HG03139 (cell line): ENCODE measurements around the gene AARS1.
"Not testable (repeated sequence)": the region's sequence is repeated elsewhere in the genome, so short reads cannot be mapped to it uniquely, and the experiment has no call there.

Experiments used
- ATAC-seq: cut with Tn5 transposase; IDR thresholded peaks from one replicate; pipeline ENCODE4 v1.9.1; 2021; ENCODE audit not compliant: unreplicated experiment

The AARS1 gene

DNA sequence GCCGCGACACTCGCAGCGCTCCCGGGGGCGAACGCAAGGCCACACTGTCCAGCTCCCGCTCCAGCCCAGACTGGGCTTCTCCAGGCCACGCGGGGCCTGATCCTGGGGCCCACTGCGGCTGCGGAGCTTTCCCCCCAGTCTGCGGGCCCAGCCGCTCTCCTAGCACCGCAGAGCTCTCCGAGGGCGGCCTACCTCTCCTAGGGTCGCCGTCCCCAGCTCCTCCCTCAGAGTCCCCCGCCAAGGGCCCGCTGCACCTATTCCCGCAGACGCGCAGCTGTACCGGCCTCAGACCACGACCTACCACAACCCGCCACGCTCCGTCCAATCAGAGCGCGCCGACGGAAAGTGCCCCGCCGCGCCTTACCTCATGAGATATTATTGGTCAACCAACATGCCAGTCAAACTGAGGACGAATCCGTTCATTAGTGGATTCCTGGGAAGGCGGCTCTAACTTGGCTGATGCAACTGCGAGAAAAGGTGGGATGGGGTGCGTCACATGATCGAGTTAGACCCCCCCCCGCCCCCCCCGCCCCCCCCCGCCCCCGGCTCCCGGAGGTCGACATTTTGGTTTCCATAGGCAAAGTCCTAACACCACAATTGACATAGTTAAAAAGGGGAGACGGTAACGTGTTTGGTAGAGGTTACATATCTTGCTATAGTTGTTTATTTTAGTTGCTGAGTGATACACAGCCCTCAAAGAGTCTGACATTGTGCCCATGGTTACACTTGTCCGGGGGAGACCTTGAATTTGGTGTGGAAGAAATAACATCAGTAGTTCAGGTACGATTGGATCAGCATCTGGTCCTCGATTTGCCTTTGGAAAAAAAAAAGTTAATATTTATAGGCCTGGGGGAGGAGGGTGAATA lies at the start of gene AARS1:
TSS of gene AARS1 (minus strand) at position 278 of the 866 bp plus-strand sequence. CDS start 6,743 bp downstream, outside the sequence.
- ATAC-seq = peak; percentile 94

DNA sequence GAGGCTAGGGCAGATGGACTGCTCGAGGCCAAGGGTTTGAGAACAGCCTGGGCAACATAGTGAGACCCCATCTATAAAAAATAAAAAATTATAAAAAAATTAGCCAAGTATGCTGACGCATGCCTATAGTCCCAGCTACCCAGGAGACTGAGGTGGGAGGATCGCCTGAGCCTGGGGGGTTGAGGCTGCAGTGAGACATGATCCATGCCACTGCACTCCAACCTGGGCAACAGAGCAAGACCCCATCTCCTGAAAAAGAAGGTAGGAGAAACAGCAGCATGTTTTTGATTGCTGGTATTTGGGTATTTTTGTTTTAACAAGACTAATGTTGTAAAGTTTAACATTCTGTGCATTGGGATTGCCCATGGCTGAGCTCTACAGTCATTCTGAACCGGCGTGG lies 48.5 kb upstream of the AARS1 start:
- no peak for ATAC-seq

DNA sequence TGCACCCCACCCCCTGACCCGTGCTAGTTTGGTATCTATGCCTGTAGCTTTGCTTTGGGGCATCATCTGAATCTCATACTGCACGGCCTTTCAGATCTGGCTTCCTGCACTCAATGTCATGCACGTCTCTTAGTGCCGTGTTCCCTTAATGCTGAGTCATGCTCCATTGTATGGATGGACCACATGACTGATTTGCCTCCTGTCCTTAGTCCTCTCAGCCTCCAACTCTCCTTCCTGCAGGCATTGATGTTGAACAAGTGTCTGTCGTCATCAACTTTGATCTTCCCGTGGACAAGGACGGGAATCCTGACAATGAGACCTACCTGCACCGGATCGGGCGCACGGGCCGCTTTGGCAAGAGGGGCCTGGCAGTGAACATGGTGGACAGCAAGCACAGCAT lies 43.4 kb upstream of the AARS1 start:
- not testable (repeated sequence) for ATAC-seq

DNA sequence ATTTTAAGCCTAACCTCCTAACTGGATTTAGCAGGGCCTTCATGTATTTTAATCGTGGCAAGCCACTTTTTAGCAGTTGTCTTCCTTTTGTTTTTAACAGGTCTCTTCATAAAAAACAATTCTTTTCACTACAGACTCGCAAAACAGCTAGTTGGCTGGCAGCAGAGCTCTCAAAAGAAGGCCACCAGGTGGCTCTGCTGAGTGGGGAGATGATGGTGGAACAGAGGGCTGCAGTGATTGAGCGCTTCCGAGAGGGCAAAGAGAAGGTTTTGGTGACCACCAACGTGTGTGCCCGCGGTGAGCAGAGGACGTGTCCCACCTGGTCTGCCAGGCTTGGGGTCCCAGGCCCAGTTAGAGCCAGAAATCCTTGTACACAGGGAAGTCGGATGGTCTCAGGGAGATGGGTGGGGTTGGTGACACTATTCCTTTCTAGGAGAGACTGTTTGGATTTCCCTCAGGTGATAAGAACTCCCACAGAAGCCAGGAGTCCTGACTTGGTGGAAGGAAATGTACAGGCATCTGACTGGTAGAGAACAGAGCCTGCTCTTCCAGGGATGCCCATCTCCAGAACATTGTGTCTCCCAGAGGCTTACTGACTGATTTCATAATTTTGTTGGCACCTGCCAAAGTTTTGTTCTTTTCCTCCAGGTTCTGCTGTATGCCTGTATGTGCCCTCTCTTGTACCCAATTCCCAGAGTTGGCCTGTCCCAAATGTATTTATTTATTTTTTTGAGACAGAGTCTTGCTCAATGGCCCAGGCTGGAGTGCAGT lies 42.5 kb upstream of the AARS1 start:
- no peak for ATAC-seq

DNA sequence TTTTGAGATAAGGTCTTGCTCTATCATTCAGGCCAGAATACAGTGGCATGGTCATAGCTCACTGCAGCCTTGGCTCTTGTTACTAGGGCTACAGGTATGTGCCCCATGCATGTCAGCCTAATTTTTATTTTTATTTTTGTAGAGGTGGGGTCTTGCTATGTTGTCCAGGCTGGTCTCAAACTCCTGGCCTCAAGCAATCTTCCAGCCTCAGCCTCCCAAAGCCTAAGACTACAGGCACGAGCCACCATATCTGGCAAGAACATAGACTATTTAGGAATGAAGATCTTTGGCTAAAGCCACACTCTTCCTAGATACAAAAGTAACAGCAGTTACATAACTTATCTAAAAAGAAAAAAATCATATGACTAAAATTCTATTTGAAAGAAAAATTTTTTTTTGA lies 41.8 kb upstream of the AARS1 start:
- ATAC-seq = no peak

DNA sequence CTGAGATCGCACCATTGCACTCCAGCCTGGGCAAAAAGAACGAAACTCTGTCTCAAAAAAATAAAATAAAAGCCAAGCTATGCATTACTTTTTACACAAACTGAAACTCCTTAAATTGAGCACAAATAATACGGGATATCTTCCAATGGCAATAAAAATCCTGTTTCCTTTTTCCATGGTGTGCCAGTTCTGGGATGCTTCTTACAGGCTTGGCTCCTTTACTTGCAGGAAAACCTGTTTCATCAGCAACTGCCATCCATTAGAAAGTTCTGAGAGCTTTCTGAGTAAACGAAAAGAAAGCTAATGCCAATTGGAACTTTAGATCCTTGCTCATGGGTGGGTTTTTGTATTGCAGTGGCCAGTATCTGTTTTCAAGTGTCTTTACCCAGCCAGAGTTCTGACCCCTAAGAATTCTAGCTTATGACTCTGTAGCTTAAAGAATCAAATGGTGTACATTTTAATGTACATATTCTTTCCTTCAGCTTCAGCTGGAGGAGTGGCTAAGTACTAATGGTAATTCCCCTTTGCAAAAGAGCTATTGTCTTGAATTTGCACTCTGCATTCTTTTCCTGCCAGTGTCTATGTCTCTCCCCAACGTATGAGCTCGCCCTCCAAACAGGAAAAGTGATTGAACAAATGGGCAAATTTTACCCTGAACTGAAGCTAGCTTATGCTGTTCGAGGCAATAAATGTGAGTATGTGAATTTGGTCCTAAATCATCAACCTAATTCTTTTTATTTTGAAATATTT lies 35.9 kb upstream of the AARS1 start:
- ATAC-seq = no peak

DNA sequence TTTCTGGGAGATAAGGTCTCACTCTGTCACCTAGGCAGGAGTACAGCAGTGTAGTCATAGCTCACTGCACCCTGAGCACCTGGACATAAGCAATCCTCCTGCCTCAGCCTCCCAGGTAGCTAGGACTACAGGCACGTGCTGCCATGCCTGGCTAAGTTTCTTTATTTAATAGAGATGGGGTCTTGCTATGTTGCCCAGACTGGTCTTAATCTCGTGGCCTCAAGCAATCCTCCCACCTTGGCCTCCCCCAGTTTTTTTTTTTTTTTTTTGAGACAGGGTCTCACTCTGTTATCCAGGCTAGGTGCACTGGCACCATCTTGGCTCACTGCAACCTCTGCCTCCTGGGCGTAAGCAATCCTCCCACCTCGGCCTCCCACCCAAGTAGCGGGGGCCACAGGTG lies 30.8 kb upstream of the AARS1 start:
- ATAC-seq = no peak

DNA sequence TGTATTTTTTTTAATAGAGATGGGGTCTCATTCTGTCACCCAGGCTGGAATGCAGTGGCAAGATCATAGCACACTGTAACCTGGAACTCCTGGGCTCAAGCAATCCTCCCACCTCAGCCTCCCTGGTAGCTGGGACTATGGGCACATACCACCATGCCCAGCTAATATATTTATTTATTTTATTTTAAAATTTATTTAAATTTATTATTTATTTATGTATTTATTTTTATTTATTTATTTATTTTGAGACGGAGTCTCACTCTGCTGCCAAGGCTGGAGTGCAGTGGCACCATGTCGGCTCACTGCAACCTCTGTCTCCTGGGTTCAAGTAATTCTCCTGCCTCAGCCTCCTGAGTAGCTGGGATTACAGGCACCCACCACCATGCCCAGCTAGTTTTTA lies 18.4 kb upstream of the AARS1 start:
- not testable (repeated sequence) for ATAC-seq

DNA sequence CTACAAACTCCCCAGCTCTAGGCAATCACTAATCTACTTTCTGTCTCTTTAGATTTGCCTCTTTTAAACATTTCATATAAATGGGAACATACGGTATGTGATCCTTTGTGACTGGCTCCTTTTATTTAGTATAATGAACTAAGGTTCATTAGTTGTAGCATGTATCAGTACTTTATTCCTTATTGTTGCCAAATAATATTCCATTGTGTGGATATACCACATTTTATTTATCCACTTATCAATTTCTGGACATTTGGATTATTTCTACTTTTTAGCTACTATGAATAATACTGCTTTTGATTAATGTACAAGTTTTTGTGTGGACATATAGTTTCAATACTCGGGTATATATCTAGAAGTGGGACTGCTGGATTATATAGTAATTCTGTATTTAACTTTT lies 17.6 kb upstream of the AARS1 start:
- no peak for ATAC-seq

DNA sequence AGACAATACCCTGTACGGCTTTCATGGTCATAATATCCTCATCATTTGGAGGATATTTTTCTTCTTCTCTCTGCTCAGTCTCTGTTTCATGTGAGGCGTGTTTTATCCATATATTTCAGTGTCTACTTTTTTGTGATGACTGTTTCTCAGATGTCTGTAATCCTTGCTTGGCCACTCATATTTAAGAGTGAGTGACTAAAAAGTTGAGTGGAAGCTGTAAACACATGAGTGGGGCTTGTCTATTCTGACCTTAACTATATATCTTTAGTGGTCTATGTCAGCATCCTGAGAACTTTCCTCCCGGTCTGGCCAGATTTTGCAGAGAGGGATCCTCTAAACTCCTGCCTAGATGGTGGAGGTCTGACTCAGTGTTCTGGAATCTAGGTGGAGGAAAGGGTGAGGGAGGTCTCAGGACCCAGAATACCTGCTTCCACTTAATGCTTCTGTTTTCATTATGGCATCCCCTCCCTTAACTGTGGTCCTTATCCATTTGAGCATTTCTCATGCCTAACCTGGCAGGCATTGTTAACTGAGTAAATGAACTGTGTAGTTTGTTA lies 15.7 kb upstream of the AARS1 start:
- ATAC-seq = no peak

DNA sequence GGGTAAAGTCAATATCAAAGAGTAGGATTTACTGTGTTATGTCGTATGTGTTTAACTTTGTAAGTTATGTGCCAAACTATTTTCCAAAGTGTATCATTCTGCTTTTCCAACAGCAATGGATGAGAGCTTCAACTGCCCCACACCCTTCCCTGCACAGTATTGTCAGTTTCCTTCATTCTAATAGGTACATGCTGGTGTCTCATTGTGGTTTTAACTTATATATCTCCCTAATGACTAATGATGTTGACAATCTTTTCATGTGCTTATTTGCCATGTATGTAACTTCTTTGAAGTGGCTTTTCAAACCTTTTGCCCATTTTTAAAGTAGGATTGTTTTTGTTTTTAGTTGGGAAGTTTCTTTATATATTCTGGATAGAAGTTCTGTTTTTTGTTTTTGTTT lies 13.4 kb upstream of the AARS1 start:
- ATAC-seq = no peak

DNA sequence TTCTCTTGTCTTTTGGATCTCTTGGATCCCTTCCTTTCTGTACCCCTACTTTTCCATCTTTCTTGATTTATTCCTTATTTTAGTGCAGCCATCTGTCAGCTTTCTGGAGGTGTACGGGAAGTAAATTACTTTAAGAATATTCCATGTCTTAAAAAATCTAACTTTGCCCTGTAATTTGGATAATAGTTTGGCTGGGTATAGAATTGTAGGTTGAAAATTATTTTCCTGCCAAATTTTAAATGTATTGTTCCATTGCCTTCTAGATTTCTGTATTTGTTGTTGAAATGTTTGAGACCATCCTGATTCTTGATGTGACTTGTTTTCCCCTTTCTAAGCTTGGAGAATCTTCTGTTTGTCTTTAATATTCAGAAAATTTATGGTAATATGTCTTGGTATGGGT lies 11.8 kb upstream of the AARS1 start:
- no peak for ATAC-seq

DNA sequence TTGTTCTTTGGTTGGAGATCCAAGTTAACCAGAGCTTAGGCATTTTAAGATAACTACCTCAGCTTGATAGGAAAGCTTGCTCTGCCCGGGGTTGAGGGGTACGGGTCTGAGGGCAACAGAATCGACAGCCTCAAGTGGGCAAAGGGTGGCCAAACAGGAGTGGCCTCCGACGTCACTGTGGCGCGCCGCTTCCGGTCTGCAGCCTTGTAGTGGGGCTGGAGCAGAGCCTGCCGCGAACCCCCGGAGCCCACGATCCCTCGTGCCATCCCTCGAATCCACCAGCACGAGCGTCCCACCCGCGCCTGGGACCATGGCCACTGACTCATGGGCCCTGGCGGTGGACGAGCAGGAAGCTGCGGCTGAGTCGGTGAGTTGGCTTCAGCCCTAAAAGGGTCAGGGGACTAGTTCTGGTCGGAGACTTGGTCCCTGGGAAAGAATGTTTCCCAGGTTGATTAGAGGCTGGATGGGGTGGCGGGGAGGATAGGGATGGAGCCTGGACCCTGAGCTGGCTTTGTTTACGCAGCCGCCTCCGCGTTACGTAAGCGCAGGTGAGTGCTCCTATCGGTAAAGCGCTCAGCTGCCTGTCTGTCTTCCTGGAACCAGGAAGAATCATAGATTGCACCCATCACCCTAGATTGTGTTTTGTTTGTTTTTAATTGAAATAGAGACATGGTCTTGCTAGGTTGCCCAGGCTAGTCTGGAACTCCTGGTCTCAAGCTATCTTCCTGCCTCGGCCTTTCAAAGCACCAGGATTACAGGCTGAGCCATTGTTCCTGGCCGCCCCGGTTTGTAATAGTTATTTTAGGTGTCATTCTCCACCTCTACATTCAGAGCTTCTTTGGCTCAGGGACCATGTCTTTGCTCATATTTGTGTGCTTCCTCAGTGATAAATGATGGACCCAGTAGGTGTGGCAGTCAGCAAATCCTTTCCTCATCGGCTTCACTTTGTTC lies 10.0 kb upstream of the AARS1 start, which contains the start of gene DDX19B:
TSS of gene DDX19B (plus strand) at position 199 of the 951 bp plus-strand sequence. CDS start at position 311, 112 bp downstream.
- ATAC-seq = peak; percentile 78

DNA sequence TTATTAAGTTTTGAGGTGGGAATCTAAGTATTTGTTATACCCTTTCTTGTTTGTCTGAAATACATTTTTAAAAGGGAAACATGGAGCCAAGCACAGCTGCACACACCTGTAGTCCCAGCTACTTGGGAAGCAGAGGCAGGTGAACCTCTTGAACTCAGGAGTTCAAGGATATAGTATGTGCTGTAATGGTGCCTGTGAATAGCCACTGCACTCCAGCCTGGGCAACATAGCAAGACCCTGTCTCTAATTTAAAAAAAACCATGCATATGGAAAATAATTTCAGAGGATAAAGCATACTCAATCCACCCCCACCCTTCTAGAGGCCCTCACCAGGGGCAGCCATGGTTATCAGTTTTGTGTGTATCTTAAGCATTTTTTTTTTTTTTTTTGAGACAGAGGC lies 6.3 kb upstream of the AARS1 start:
- no peak for ATAC-seq

DNA sequence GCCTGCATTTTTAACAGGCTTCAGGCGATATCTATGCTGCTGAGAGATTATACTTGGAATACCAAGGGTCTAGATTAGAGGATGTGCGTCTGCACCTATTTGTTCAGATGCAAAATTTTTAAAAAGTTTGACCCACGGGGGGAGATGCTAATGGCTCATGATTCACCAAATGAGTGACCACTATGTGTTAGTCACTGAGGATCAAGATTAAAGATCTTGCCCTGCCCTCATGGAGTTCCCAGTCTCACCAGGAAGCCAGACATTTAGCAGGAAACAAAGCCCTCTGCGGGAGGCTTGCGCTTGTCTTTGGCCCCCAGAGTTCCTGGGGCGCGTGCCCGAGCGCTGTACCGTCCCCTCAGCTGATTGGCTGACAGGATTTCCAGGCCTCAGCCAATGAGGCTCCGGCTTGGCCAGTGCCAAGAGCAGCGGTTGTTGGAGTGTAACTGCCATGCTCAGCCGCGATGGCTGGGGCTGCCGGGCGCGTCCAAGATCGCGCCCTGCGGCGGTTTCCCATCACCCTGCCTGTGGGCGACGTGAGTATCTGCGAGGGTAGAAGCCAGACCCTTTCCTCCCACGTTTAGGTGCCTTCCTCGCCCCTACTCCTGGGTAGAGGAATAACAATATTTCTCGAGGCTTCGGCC lies 5.2 kb upstream of the AARS1 start:
- no peak for ATAC-seq

DNA sequence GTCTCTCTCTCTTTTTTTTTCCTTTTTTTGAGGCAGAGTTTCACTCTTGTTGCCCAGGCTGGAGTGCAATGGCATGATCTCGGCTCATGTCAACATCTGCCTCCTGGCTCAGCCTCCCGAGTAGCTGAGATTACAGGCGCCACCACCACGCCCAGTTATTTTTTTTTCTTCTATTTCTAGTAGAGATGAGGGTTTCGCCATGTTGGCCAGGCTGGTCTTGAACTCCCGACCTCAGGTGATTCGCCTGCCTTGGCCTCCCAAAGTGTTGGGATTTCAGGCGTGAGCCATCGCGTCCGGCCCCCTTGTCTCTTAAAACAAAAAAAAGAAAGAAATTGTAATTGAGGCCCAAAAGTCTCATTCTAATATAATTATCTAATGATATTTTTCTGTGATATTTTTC lies 2.8 kb upstream of the AARS1 start:
- ATAC-seq = not testable (repeated sequence)

DNA sequence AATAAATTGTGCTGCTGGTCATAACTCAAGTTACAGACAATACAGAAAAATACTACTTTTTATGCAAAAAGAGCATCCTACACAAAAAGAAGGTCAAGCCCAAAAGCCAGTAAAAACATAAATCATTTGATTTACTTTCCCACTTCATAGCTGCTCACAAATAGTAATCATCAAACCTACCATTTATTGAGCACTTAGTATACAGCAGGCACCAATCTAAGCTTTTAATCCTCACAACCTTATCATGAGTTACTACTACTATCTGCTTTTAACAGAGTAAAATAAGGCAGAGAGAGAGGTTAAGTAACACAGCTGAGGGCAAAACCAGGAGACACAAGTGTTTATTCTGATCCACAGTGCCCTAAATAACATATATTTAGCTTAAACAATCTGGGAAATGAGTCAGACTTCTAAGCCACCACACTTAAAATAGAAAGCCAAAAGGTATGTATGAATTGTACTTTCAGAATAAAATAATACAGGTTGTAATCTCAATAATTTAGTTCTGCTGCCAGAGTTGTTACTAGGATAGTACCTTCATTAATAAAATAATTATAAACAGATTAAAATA lies 1.7 kb upstream of the AARS1 start:
- no peak for ATAC-seq

DNA sequence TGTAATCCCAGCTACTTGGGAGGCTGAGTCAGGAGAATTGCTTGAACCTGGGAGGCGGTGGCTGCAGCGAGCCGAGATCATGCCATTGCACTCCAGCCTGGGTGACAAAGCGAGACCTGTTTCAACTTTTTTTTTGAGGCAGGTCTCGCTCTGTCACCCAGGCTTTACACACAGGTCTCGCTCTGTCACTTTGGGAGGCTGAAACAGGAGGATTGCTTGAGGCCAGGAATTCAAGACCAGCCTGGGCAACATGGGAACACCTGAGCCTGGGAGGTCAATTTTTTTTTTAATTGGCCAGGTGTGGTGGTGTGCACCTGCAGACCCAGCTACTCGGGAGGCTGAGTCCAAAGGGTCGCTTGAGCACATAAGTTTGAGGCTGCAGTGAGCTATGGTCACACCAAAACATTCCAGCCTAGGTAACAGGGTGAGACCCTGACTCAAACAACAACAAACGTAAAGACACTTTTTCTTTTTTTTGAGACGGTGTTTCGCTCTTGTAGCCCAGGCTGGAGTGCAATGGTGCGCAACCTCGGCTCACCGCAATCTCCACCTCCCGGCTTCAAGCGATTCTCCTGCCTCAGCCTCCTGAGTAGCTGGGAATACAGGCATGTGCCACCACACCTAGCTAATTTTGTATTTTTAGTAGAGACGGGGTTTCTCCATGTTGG lies 1.9 kb downstream of the AARS1 start:
- not testable (repeated sequence) for ATAC-seq

DNA sequence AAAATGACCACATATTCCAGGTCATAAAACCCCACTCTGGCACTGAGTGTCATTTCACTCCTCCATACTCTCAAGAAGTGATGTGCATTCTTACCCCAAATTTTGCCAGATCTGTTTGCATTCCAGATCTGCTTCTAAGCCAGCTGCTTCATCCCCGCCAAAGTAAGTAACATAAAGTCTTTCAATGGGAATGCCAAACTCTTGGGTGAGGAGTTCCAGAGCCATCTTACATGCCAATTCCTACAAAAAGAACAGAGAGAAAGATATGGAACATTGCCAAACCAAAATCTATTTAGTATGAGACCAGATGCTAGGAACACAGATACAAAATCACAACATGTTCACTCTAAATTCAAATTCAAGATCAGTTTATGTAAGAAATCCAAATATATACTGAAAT lies 12.9 kb downstream of the AARS1 start:
- no peak for ATAC-seq
